CD14-positive monocyte (primary cell): Measurements from ENCODE around the gene USP44. TPM values are rescaled to one million over a fixed set of nuclear protein-coding genes. Genes with fewer than 3 reads are reported as not detected.
"Not testable (repeated sequence)": the region's sequence is repeated elsewhere in the genome, so short reads cannot be mapped to it uniquely, and the experiment has no call there.

Source experiments
- DNase-seq, 3 donors: peaks; one replicate each; pipeline ENCODE4 v3.0.0-alpha.2; 2011 to 2022
- H2AFZ ChIP-seq: 2 replicates; pipeline ENCODE4 v1.6.0; 2012; ENCODE audit warnings: mild to moderate bottlenecking, low read depth, low read length, inconsistent platforms; ENCODE audit not compliant: insufficient read depth, poor library complexity, severe bottlenecking
- H3K27ac ChIP-seq, 2 donors: 1 replicate in 1 of 2; 2 replicates in 1 of 2; pipeline ENCODE4 v1.5.1; 2012 to 2013; ENCODE audit warnings: low read length in 2 of 2, control low read depth in 1 of 2, inconsistent platforms in 1 of 2, low read depth in 1 of 2, mild to moderate bottlenecking in 1 of 2
- H3K27me3 ChIP-seq, 2 donors: one replicate each; pipeline versions ENCODE4 v1.6.0 to v1.6.1; 2011 to 2013; ENCODE audit warnings: low read length in 2 of 2; ENCODE audit not compliant: control insufficient read depth in 2 of 2, insufficient read depth in 2 of 2
- H3K36me3 ChIP-seq, 2 donors: replicated peaks in 1 of 2; 1 replicate in 1 of 2; 2 replicates in 1 of 2; pipeline versions ENCODE4 v1.5.1 to v1.6.1; 2012 to 2013; ENCODE audit warnings: low read length in 2 of 2, control low read depth in 1 of 2, inconsistent platforms in 1 of 2, mild to moderate bottlenecking in 1 of 2; ENCODE audit not compliant: insufficient read depth in 2 of 2, control insufficient read depth in 1 of 2
- H3K4me1 ChIP-seq, 2 donors: 1 replicate in 1 of 2; 2 replicates in 1 of 2; pipeline versions ENCODE4 v1.5.1 to v1.6.1; 2012 to 2013; ENCODE audit warnings: low read length in 2 of 2, control low read depth in 1 of 2, inconsistent platforms in 1 of 2, mild to moderate bottlenecking in 1 of 2, moderate library complexity in 1 of 2; ENCODE audit not compliant: insufficient read depth in 2 of 2, control insufficient read depth in 1 of 2
- H3K4me2 ChIP-seq: replicated peaks from 2 replicates; pipeline ENCODE3; 2012; ENCODE audit warnings: low read length, moderate library complexity, mild to moderate bottlenecking; ENCODE audit not compliant: poor library complexity, severe bottlenecking; ENCODE audit errors: extremely low read depth
- H3K4me3 ChIP-seq, 3 experiments: fragments of 200-600 bp in 1 of 3; sonication (generic) in 1 of 3; replicated peaks in 1 of 3; 1 replicate in 2 of 3; 2 replicates in 1 of 3; pipeline ENCODE4 v1.5.1; 2011 to 2013; ENCODE audit warnings: low read length in 3 of 3, mild to moderate bottlenecking in 3 of 3, control low read depth in 2 of 3, low read depth in 2 of 3, inconsistent platforms in 1 of 3, moderate library complexity in 1 of 3
- H3K79me2 ChIP-seq: 2 replicates; pipeline ENCODE4 v1.6.0; 2012; ENCODE audit warnings: mild to moderate bottlenecking, control low read depth, inconsistent platforms, low read length, moderate library complexity; ENCODE audit not compliant: insufficient read depth
- H3K9ac ChIP-seq: 2 replicates; pipeline ENCODE4 v1.6.0; 2017; ENCODE audit warnings: low read length, mild to moderate bottlenecking; ENCODE audit not compliant: insufficient read depth, poor library complexity, severe bottlenecking
- H3K9me3 ChIP-seq, 2 donors: replicated peaks in 1 of 2; 1 replicate in 1 of 2; 2 replicates in 1 of 2; pipeline versions ENCODE4 v1.5.1 to v1.6.1; 2012 to 2013; ENCODE audit warnings: low read length in 2 of 2, control low read depth in 1 of 2; ENCODE audit not compliant: control insufficient read depth in 1 of 2, insufficient read depth in 1 of 2
- H4K20me1 ChIP-seq: 2 replicates; pipeline ENCODE4 v1.6.0; 2012; ENCODE audit warnings: mild to moderate bottlenecking, low read length, control low read depth, moderate library complexity; ENCODE audit not compliant: insufficient read depth
- H3K27ac Mint-ChIP-seq, 7 donors: one replicate each; pipeline ENCODE4 v1.8.0; 2020; ENCODE audit warnings: mild to moderate bottlenecking in 7 of 7, mixed read lengths in 7 of 7, moderate library complexity in 6 of 7, inconsistent platforms in 2 of 7
- H3K27me3 Mint-ChIP-seq, 3 donors: one replicate each; pipeline ENCODE4 v1.8.0; 2021 to 2022; ENCODE audit warnings: low read depth in 3 of 3, mild to moderate bottlenecking in 3 of 3, mixed read lengths in 3 of 3, moderate library complexity in 3 of 3, inconsistent platforms in 1 of 3
- H3K36me3 Mint-ChIP-seq, 2 donors: one replicate each; pipeline ENCODE4 v1.8.0; 2020; ENCODE audit warnings: mixed read lengths in 2 of 2, inconsistent platforms in 1 of 2, mild to moderate bottlenecking in 1 of 2
- H3K4me1 Mint-ChIP-seq: one replicate; pipeline ENCODE4 v1.8.0; 2020; ENCODE audit warnings: mild to moderate bottlenecking, mixed read lengths
- H3K4me3 Mint-ChIP-seq, 2 donors: one replicate each; pipeline ENCODE4 v1.8.0; 2020; ENCODE audit warnings: mild to moderate bottlenecking in 2 of 2, mixed read lengths in 2 of 2, moderate library complexity in 1 of 2
- H3K9me3 Mint-ChIP-seq, 7 donors: one replicate each; pipeline ENCODE4 v1.8.0; 2020 to 2022; ENCODE audit warnings: mixed read lengths in 7 of 7, mild to moderate bottlenecking in 6 of 7, moderate library complexity in 6 of 7, inconsistent platforms in 2 of 7
- CTCF ChIP-seq: fragments of 200-600 bp; IDR thresholded peaks from one replicate; pipeline ENCODE4 v1.8.0; 2022; ENCODE audit warnings: antibody characterized with exemption, mild to moderate bottlenecking
- WGBS: methylation state at CpG from one replicate; pipeline ENCODE4 v1.1.5; 2013; ENCODE audit warnings: missing lambda C conversion rate; ENCODE audit not compliant: insufficient coverage; 5-methylcytosine and 5-hydroxymethylcytosine counted together
- intact Hi-C, 2 donors: fragments of 100-400 bp; cut with micrococcal nuclease; formaldehyde crosslinking; loops; one replicate each; pipeline versions ENCODE4 v1.15.0 to v1.15.1; 2023
- polyA plus RNA-seq, 3 donors: library from polyadenylated mRNA; depleted of rRNA in 1 of 3; unstranded in 2 of 3; stranded (reverse) in 1 of 3; fragments of 300-500 nt in 2 of 3; fragments of >200 nt in 1 of 3; fragmentation: Illumina TruSeq in 2 of 3; gene quantifications; 1 replicate in 2 of 3; 2 replicates in 1 of 3; pipeline ENCODE4 v1.2.3, GENCODE V29; 2012 to 2021

The USP44 gene
- polyA plus RNA-seq, 3 donors = 0.12 to 0.13 TPM; not detected in 1

DNA sequence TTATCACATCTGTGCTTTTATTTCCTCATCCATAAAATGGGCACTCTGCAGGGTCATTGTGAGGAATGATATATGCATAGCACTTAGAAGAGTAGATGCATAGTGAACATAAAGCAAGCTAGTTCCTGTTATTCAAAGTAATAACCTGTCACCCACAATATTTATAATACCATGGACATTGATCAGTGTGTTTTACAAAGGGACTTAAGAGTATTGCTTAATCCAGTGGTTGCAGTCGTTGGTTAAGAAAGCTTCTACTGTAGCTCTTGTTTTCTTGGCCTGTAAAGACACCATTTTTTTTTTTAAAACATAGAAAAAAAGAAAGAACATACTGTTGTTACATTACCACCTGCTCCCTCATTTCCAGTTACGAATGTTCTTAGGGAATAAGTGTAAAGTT is 64.3 kb downstream of the USP44 start:
- Mint-ChIP-seq H3K27me3 (no peaks in the 10 kb centered on the region), H3K4me3 (no peak overlapping the region), H3K27ac (no peak overlapping the region), H3K36me3 (peaks cover 61 to 72% of the 10 kb centered on the region in 2 donors), H3K9me3 (no peaks in the 10 kb centered on the region), H3K4me1 (no peaks in the 10 kb centered on the region)
- Histone ChIP-seq H3K36me3 (peaks cover 57 to 96% of the 10 kb centered on the region in 2 donors), H3K79me2 (peaks cover 16% of the 10 kb centered on the region), H3K4me3 (no peak overlapping the region), H4K20me1 (peaks cover 9% of the 10 kb centered on the region), H2AFZ (no peak overlapping the region), H3K9ac (no peak overlapping the region), H3K4me2 (no peak overlapping the region), H3K27ac (no peak overlapping the region), H3K4me1 (no peaks in the 10 kb centered on the region), H3K9me3 (no peaks in the 10 kb centered on the region), H3K27me3 (no peaks in the 10 kb centered on the region)
- TF ChIP-seq CTCF = no peak
- intact Hi-C loops = no loop called here
- no peak for DNase-seq
- WGBS = no CpG with 5 or more reads among the region's 2 CpGs

- peaks cover 13% of the 10 kb centered on the region for H3K4me1 Mint-ChIP-seq
- no peaks in the 10 kb centered on the region for H3K9me3 Mint-ChIP-seq
- peaks cover 54 to 67% of the 10 kb centered on the region in 2 donors for H3K36me3 Mint-ChIP-seq
- Histone ChIP-seq H3K27ac (no peak overlapping the region), H3K36me3 (peaks cover 53 to 83% of the 10 kb centered on the region in 2 donors), H3K9ac (no peak overlapping the region), H4K20me1 (peaks cover 34% of the 10 kb centered on the region), H3K4me3 (no peak overlapping the region), H2AFZ (no peak overlapping the region), H3K27me3 (no peaks in the 10 kb centered on the region), H3K79me2 (peaks cover 41% of the 10 kb centered on the region), H3K4me2 (no peak overlapping the region), H3K4me1 (peaks cover 3 to 9% of the 10 kb centered on the region in 2 donors), H3K9me3 (no peaks in the 10 kb centered on the region)
- H3K27me3 Mint-ChIP-seq = no peaks in the 10 kb centered on the region
- TF ChIP-seq CTCF = no peak
- H3K4me3 Mint-ChIP-seq = no peak overlapping the region
- intact Hi-C loops = no loop called here
- peak overlapping the region in 1 of 7 donors; percentile 38 for H3K27ac Mint-ChIP-seq
- DNase-seq = no peak
Observed at GRCh38 chr12:95484524-95484923, 66.8 kb downstream of the USP44 start.

DNA sequence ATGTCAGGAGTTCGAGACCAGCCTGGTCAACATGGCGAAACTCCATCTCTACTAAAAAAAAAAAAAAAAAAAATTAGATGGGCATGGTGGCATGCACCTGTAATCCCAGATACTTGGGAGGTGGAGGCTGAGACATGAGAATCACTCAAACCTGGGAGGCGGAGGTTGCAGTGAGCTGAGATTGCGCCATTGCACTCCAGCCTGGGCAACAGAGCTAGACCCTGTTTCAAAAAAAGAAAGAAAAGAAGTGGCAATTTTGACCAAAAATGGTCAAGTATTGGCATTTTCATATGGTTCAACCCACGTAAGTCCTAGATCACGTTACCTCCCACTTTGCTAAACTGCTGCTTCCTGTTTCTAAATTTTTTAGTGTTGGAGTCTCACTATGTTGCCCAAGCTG is 68.7 kb downstream of the USP44 start:
- not testable (repeated sequence) for H3K4me3 Mint-ChIP-seq
- peaks cover 24% of the 10 kb centered on the region for H3K4me1 Mint-ChIP-seq
- peaks cover 60 to 81% of the 10 kb centered on the region in 2 donors for H3K36me3 ChIP-seq

More for the DNA sequence above, 68.7 kb downstream of the USP44 start:
- intact Hi-C loops, H3K27ac Mint-ChIP-seq, DNase-seq, H3K9me3 Mint-ChIP-seq, H3K4me2 ChIP-seq, H3K9me3 ChIP-seq, H3K4me3 ChIP-seq, H3K27me3 Mint-ChIP-seq, H2AFZ ChIP-seq, H3K4me1 ChIP-seq, H3K9ac ChIP-seq, H3K27me3 ChIP-seq, H3K27ac ChIP-seq: not testable (repeated sequence)
- H4K20me1 ChIP-seq = peaks cover 43% of the 10 kb centered on the region
- WGBS = 80% methylated on average over 1 of the region's 6 CpGs
- H3K79me2 ChIP-seq = peaks cover 61% of the 10 kb centered on the region
- peaks cover 56 to 69% of the 10 kb centered on the region in 2 donors for H3K36me3 Mint-ChIP-seq
